MM.1S (cell line): ENCODE results near the gene GSTT4.
A peak's percentile ranks its signal among the peaks of the same experiment; 100 is the strongest.

Source experiments
- DNase-seq: peaks from one replicate; pipeline ENCODE4 v3.0.0-alpha.2; 2015
- H2AFZ ChIP-seq: fragments of 300-600 bp; sonication (generic); 2 replicates; pipeline ENCODE4 v1.6.0; 2016; ENCODE audit warnings: antibody characterized with exemption, low read length
- H3F3A ChIP-seq: fragments of 300-600 bp; sonication (generic); 2 replicates; pipeline ENCODE4 v1.6.1; 2016; ENCODE audit warnings: mild to moderate bottlenecking, antibody characterized with exemption, low read length, moderate library complexity, mixed read lengths; ENCODE audit not compliant: insufficient read depth
- H3K27ac ChIP-seq: fragments of 300-600 bp; sonication (generic); 2 replicates; pipeline ENCODE4 v1.5.1; 2016; ENCODE audit warnings: mild to moderate bottlenecking, low read length
- H3K27me3 ChIP-seq: fragments of 300-600 bp; sonication (generic); replicated peaks from 2 replicates; pipeline ENCODE4 v1.6.0; 2016; ENCODE audit warnings: low read length; ENCODE audit not compliant: insufficient read depth
- H3K36me3 ChIP-seq: fragments of 300-600 bp; sonication (generic); replicated peaks from 2 replicates; pipeline ENCODE4 v1.6.1; 2016; ENCODE audit warnings: mild to moderate bottlenecking, low read length, mixed read lengths; ENCODE audit not compliant: insufficient read depth
- H3K4me1 ChIP-seq: fragments of 300-600 bp; sonication (generic); 2 replicates; pipeline ENCODE4 v1.6.1; 2016; ENCODE audit warnings: low read length, mixed read lengths
- H3K4me2 ChIP-seq: fragments of 300-600 bp; sonication (generic); 2 replicates; pipeline ENCODE4 v1.6.0; 2016; ENCODE audit warnings: low read depth, low read length
- H3K4me3 ChIP-seq: fragments of 300-600 bp; sonication (generic); 2 replicates; pipeline ENCODE4 v1.5.1; 2016; ENCODE audit warnings: low read length, mixed read lengths
- H3K79me2 ChIP-seq: fragments of 300-600 bp; sonication (generic); 2 replicates; pipeline ENCODE4 v1.6.1; 2016; ENCODE audit warnings: mixed run types, low read length, mixed read lengths
- H3K9ac ChIP-seq: fragments of 300-600 bp; sonication (generic); 2 replicates; pipeline ENCODE4 v1.6.1; 2016; ENCODE audit warnings: low read length, mixed read lengths
- H3K9me2 ChIP-seq: fragments of 300-600 bp; sonication (generic); replicated peaks from 2 replicates; pipeline ENCODE4 v1.6.1; 2016; ENCODE audit warnings: mild to moderate bottlenecking, low read length, mixed read lengths; ENCODE audit not compliant: insufficient read depth
- H3K9me3 ChIP-seq: fragments of 300-600 bp; sonication (generic); replicated peaks from 2 replicates; pipeline ENCODE4 v1.6.1; 2016; ENCODE audit warnings: mild to moderate bottlenecking, low read length, mixed read lengths; ENCODE audit not compliant: insufficient read depth
- H4K20me1 ChIP-seq: fragments of 300-600 bp; sonication (generic); 2 replicates; pipeline ENCODE4 v1.6.1; 2016; ENCODE audit warnings: mild to moderate bottlenecking, low read length, moderate library complexity, mixed read lengths; ENCODE audit not compliant: insufficient read depth
- CTCF ChIP-seq: fragments of 300-600 bp; sonication (generic); IDR thresholded peaks from 2 replicates; pipeline ENCODE4 v1.5.1; 2016; ENCODE audit warnings: antibody characterized with exemption, low read length, mixed read lengths
- EZH2 ChIP-seq: fragments of 300-600 bp; sonication (generic); optimal IDR thresholded peaks from 2 replicates; pipeline ENCODE3; 2017; ENCODE audit warnings: low read depth, mild to moderate bottlenecking, antibody characterized with exemption, low read length, mixed read lengths
- EZH2phosphoT487 ChIP-seq: fragments of 300-600 bp; sonication (generic); IDR thresholded peaks from 2 replicates; pipeline ENCODE4 v1.6.1; 2018; ENCODE audit warnings: antibody characterized with exemption, low read length

The GSTT4 gene

GRCh38 chr22:24009227-24010017, 4.2 kb upstream of the GSTT4 start:
- H3K4me1 ChIP-seq: peaks cover 14% of the 10 kb centered on the region; the same call in 1 of the 2 replicates
- no peak overlapping the region for H3K9ac ChIP-seq
- no peaks in the 10 kb centered on the region for H3K36me3 ChIP-seq
- no peaks in the 10 kb centered on the region for H3K27me3 ChIP-seq
- no peak for TF ChIP-seq EZH2phosphoT487
- TF ChIP-seq EZH2: no peak
- TF ChIP-seq CTCF: no peak
- peaks cover 9% of the 10 kb centered on the region; the same call in 1 of the 2 replicates for H3F3A ChIP-seq
- H3K4me2 ChIP-seq: no peak overlapping the region
- no peaks in the 10 kb centered on the region for H3K9me3 ChIP-seq
- no peaks in the 10 kb centered on the region for H4K20me1 ChIP-seq
- DNase-seq: no peak
- no peaks in the 10 kb centered on the region for H3K9me2 ChIP-seq
- no peak overlapping the region for H3K4me3 ChIP-seq
- peaks cover 32% of the 10 kb centered on the region for H3K79me2 ChIP-seq
- no peak overlapping the region for H2AFZ ChIP-seq
- H3K27ac ChIP-seq: no peak overlapping the region

- 0 out of 2 replicates have a peak overlapping the region, but pooled peaks have one; percentile 14 for H2AFZ ChIP-seq
- H3K9me3 ChIP-seq: no peaks in the 10 kb centered on the region
- peaks cover 9% of the 10 kb centered on the region; the same call in 1 of the 2 replicates for H3F3A ChIP-seq
- DNase-seq: no peak
- no peaks in the 10 kb centered on the region for H3K27me3 ChIP-seq
- no peak overlapping the region for H3K4me3 ChIP-seq
- no peaks in the 10 kb centered on the region for H3K36me3 ChIP-seq
- peaks cover 14% of the 10 kb centered on the region; the same call in 1 of the 2 replicates for H3K4me1 ChIP-seq
- TF ChIP-seq EZH2phosphoT487: no peak
- TF ChIP-seq CTCF: no peak
- TF ChIP-seq EZH2: no peak
- H3K79me2 ChIP-seq: peaks cover 24% of the 10 kb centered on the region
- no peak overlapping the region for H3K4me2 ChIP-seq
- no peak overlapping the region for H3K27ac ChIP-seq
- H3K9me2 ChIP-seq: no peaks in the 10 kb centered on the region
- H3K9ac ChIP-seq: no peak overlapping the region
- H4K20me1 ChIP-seq: no peaks in the 10 kb centered on the region
Observed at GRCh38 chr22:24008381-24009226, 3.4 kb upstream of the GSTT4 start.

DNA sequence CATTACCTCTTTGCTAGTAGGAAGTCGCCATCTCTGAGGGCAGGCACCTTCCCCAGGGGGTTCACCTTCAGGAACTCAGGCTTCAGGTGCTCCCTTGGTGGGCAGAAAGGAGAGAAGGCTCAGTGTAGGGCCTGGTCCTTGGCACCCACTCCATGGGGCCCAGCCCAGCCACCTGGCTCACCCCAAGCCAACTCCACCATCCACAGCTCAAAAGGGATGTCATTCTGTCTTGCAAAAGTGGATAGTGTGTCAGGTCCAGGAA, 2.7 kb upstream of the GSTT4 start:
- Histone ChIP-seq H3K4me1 (peaks cover 14% of the 10 kb centered on the region; the same call in 1 of the 2 replicates), H3F3A (peaks cover 9% of the 10 kb centered on the region; the same call in 1 of the 2 replicates), H3K9me2 (no peaks in the 10 kb centered on the region), H3K79me2 (peaks cover 18% of the 10 kb centered on the region), H3K4me3 (no peak overlapping the region), H3K36me3 (no peaks in the 10 kb centered on the region), H4K20me1 (no peaks in the 10 kb centered on the region), H3K27ac (no peak overlapping the region), H3K27me3 (no peaks in the 10 kb centered on the region), H2AFZ (0 out of 2 replicates have a peak overlapping the region, but pooled peaks have one; percentile 14), H3K4me2 (no peak overlapping the region), H3K9ac (no peak overlapping the region), H3K9me3 (no peaks in the 10 kb centered on the region)
- no peak for DNase-seq
- no peak for TF ChIP-seq CTCF
- TF ChIP-seq EZH2phosphoT487: no peak
- TF ChIP-seq EZH2: no peak
